SIG-M5 treated with dmso at 0.1 percent for 504 hours (cell line): ENCODE results near the gene LMAN1.

ENCODE experiments used
- DNase-seq: peaks from one replicate; lab custom pipeline; 2025; ENCODE audit not compliant: unreplicated experiment; lab: John Stamatoyannopoulos, UW

Gene LMAN1

DNA sequence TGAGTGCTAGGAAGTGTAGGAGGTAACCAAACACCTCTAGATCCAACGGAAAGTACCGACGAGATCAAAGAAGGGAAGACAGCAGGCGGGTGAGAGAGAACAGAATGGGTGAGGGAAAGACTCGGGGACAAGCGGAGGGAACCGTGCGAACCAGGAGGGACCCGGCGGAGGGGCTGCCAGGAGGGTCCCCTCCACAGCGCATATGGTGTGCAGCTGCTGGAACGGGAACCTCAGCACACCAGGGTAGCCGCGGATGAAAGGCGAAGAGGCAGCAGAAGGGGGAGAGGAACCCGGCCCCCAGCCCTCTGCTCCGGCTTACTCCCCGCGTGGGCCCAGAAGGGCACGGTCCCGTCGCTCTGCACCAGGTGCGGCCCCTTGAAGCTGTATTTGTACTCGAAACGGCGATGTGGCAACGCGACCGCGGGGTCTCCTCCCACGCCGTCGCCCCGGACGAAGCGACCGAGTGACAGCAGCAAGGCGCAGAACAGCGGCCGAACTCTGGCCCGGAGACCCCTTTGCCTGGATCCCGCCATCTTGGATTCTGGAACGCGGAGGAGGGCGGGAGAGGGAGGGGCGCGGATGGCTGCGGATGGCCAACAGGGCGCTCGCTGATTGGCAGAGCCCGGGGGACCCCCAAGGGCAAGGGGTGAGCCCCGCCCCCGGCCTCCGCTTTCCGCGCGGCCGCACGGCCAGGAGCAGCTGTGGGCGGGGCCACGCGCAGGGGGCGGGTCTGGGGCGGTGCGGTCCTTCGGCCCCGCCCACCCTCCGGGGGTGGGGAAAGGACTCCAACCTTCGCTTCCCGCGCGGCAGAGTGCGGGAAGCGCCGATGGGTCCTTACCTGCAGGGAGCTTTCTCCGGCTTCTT, at the start of gene LMAN1:
Gene LMAN1, minus strand, starts transcription at position 554 of the 864 bp plus-strand sequence. Its CDS starts 21 bp downstream, at position 533.
- peak; percentile 83 for DNase-seq

- DNase-seq, result peak; percentile 85
Observed at GRCh38 chr18:59402432-59403090, 43.5 kb upstream of the LMAN1 start.

DNA sequence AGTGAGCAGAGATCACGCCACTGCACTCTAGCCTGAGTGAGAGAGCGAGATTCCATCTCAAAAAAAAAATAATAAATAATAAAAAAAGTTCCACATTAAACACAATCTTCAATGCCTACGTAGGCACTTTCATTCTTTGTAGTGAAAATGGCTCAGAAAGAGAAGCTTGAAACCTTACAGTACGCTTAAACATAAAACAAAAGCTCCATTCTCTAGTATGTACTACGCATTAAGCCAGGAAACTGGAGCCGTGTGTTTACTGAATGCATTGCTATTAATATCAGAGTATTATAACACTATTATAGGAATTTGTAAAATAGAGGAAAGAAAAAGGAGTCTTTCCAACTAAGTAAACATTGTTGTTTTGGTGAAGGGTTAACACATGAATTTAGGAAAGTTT, 41.3 kb upstream of the LMAN1 start:
- DNase-seq, result no peak

GRCh38 chr18:59395226-59396175, 36.4 kb upstream of the LMAN1 start:
- DNase-seq, result no peak

- DNase-seq, result no peak
Observed at GRCh38 chr18:59393381-59393780, 34.3 kb upstream of the LMAN1 start.

DNA sequence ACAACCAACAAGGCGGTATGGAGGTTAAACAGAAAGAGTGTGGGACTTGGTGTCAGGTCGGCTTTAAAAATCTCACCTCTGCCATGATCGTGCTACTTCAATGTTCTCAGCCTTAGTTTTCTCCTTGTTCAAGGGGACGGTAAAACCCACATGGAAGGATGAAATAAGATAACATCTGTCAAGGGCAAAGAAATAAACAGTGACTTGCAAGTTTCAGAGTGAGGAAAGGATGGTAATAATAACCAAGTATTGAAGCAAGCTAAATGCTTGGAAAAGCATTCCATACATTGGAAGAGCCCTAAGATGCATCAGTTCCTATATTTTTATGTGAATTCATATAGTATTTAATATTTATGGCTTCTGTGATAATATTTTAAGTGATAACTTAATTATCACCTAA, 29.8 kb upstream of the LMAN1 start:
- DNase-seq, result no peak

- DNase-seq, result no peak
Observed at GRCh38 chr18:59387687-59388565, 28.9 kb upstream of the LMAN1 start.

DNA sequence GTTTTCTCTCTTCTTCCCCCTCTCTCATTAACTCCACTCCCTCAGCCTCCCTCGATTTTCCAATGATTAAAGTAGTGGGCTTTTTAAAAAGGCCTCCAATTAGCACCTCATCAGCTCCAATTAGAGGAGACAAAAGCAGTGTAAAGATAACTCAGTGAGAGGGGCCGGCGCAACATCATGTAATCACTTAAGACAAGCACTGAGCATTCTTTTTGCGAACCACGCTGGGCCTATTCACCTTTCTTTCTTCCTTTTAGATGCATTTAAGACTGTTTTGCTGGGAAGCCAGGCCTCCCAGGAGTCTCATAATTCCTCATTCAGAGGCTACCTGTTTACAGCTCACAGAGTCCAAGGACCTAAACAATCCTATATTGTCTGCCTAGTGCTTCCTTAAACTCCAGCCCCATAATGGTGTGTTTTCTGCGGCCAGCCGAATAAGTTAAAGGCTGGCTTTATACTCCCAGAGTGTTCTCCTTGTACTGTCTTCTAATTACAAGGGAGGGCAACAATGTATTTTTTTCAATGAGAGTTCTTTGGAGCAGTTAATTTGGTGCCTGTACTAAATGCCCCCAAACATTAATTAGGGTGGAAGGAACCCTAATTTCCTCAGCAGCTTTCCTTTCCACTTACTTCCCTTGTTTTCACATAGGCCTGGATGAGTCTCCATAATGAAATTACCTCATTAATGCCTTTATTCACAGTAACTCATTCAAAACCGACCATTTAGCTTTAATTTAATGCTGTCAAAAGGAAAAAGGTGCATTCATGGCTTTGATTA, 28.0 kb upstream of the LMAN1 start:
- DNase-seq, result no peak

DNA sequence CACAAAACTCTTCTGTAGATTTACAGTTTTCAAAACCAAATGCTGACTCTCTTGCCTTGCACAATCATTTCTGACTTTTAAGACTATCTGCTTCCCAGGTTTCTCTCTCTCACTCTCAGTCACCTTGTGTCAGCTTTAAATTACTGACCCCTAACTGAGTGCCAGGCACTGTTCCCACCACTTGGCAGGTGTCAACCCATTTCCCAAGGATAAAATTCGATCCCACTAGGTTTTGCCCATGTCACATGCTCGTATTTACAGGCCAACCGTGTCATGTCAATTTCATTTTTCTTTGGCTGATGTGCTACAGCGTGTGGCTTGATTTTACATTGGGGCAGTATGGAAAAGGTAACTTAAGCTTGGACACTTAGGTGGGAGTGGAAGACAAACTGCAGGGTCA, 26.1 kb upstream of the LMAN1 start:
- no peak for DNase-seq

- DNase-seq, result no peak
Observed at GRCh38 chr18:59383851-59384250, 24.8 kb upstream of the LMAN1 start.

DNA sequence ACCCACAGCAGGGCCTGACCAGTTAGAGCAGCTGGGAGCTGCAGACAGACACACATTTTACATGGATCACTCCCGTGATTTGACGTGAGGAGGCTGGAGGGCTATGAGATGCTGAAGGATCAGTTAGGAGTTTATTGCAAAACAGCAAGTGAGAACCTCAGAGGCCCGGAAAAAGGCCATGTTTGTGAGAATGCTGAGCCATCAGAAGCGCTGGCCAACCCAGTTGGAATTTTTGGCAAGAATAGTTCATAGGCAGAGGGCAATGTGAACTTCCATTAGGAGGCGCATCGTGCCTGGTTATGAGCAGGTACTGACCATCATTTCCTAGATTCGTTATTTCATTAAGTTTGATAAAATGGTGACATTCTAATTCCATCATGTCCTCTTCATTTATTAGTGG, 23.3 kb upstream of the LMAN1 start:
- no peak for DNase-seq

DNA sequence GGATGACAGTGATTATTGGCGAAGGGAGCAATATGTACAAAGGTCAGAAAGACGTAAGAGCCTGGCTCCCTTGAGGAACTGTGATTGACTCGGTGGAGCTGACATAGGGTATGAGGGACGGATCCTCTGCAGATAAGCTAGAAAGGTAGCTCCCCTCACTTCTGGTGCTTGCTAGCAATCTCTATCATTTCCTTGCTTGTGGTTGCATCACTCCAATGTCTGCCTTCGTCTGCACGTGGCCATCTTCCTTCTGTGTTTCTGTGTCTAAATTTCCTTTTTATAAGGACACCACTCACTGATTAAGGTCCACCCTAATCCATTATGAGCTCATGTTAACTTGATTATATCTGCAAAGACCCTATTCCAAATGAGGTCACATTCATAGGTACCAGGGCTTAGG, 22.9 kb upstream of the LMAN1 start:
- DNase-seq, result no peak

GRCh38 chr18:59380706-59381105, 21.6 kb upstream of the LMAN1 start:
- DNase-seq, result no peak

DNA sequence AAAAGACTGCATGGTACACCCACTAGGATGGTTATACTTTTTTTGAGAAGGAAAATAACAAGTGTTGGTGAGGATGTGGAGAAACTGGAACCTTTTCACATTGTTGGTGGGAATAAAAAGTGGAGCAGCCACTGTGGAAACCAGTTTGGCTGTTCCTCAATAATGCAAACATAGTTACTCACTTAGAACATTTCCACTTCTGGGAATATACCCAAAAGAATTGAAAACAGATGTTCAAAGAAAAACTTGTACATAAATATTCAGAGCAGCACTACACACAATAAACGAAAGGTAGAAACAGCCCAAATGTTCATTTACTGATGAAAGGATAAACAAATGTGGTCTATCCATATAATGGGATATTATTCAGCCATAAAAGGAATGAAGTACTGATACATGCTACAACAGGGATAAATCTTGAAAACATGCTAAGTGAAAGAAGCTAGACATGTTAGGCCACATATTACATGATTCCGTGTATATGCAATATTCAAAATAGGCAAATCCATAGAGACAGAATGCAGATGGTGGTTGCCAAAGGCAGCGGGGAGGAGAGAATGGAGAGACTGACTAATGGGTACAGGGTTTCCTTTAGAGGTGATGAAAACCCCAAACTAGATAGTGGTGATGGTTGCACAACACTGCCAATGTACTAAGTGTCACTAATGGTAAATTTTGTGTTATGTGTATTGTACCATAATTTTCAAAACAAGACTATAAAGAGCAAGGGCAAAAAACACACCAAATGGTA, 20.9 kb upstream of the LMAN1 start:
- no peak for DNase-seq

- no peak for DNase-seq
Observed at GRCh38 chr18:59377613-59378337, 18.7 kb upstream of the LMAN1 start.

DNA sequence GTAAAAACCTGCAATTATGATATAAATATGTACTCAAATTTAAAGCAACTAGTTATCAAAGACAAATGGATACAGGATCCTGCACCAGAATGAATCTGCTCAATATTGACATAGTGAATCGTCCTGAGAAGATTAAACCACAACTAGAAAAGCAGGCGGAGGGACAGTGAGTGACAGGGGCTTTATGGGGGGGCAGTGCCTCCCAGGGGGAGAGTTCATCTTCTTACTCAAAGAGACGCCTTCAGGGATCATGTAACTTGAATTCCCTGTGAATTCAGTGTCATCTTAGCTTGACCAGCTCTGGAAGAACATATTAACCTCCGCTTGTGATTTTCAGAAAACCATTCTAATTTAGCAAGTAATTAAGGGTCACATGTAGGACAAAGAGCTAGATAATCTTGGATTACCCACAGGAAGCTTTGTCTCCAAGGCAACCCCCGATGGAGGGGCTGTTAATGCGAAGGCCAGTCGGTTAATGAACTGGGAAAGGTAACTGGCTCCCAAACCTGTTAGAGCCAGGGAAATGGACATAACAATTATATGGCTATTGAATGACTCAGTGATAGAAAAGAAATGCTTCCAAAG, 17.4 kb upstream of the LMAN1 start:
- no peak for DNase-seq

DNA sequence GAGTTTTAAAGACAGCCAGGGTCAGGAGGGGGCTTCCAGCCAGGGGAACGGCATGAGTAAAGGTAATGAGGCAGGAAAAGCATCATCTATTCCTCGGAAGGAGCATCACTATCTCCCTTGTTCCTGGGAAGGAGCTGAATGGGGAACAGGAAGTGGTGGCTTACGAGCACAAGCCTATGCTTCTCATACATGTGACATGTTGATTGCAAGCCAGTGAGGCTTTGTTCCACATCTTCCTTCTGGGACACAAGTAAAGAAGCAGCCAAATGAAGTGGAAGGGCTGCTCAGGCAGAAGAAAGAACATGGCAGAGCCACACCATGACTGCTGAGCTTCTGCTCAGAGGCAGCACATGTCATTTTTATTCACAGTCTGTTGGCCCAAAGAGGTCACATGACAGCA, 15.1 kb upstream of the LMAN1 start:
- no peak for DNase-seq

- DNase-seq, result no peak
Observed at GRCh38 chr18:59372975-59373374, 13.9 kb upstream of the LMAN1 start.
